ENCODE measurements around the gene NUP93. TPM values are rescaled to one million over a fixed set of nuclear protein-coding genes. Genes with fewer than 3 reads are reported as not detected.

The NUP93 gene
- polyA plus RNA-seq, 1 experiment, result 61.2 TPM

- Histone ChIP-seq H3K27me3 (ENCODE audit: control insufficient read depth, insufficient read depth, low read length) (no peaks in the 10 kb centered on the region), H3K36me3 (ENCODE audit: control insufficient read depth, insufficient read depth, low read length) (no peaks in the 10 kb centered on the region), H3K4me3 (ENCODE audit: low read depth, low read length) (no peak overlapping the region)
- TF ChIP-seq CTCF (IDR thresholded peaks at IDR 0.05; ENCODE audit: insufficient read depth, low read depth, low read length), result no peak
- ChIA-PET CTCF (interaction anchor here (1.3 to 1.5 kb wide), 3 partner anchors 8 to 73 kb away, joined by 3 to 4 read pairs (median 4); no protein-coding TSS in a partner anchor), POLR2A (no interaction called here)
- no peak for DNase-seq (ENCODE audit: low read depth)
Measured at GRCh38 chr16:56859636-56860035, 129.7 kb downstream of the NUP93 start.

DNA sequence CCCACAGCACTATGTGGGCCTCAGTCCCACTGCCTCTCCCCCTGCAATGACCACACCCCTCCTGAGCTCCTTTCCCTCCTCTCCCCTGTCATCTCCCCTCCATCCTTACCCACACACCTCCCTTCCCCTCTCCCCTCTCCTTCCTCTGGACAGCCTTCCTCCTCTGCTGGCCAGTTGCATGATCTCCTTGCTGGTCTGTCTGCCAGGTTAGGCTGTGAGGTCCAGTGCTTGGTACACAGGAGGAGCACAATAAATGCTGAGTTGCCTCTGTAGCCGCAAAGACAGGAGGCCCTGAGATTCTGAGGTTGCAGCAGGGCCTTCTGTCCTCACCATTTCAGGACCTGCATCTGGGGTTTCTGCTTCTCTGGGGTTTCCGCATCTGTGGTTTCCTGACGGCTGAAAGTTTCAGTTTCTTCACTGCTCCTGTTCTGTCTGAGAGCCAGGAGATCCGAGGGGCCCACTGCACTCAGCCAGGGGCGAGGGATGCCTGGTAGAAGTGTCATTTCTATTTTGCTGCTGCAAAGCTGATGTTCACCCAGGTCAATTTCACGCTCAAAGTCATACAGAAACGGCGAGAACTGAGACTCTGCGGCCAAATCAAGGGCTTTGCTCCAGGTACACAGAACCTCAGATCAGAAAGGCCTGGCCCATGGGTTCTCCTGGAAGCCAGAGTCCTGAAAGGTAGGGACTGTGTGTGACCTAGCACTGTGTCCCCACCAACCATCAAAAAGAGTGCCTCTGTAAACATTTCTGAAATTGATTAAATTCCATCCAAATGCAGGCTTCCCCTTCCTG is 130.5 kb downstream of the NUP93 start:
- H3K4me3 ChIP-seq (ENCODE audit: low read depth, low read length), result no peak overlapping the region
- POLR2A ChIA-PET, result no interaction called here
- H3K36me3 ChIP-seq (ENCODE audit: control insufficient read depth, insufficient read depth, low read length), result no peaks in the 10 kb centered on the region
- H3K27me3 ChIP-seq (ENCODE audit: control insufficient read depth, insufficient read depth, low read length), result no peaks in the 10 kb centered on the region
- no peak for TF ChIP-seq CTCF (IDR thresholded peaks at IDR 0.05; ENCODE audit: insufficient read depth, low read depth, low read length)
- DNase-seq (ENCODE audit: low read depth), result no peak
- CTCF ChIA-PET, result interaction anchor here (1.0 to 9.5 kb wide), 5 partner anchors 8 to 92 kb away, joined by 3 to 83 read pairs (median 4); no protein-coding TSS in a partner anchor

- POLR2A ChIA-PET, result interaction anchor here (0.6 kb wide), 1 partner anchor 19 kb away, joined by 6 read pairs; no protein-coding TSS in a partner anchor
- no peak for TF ChIP-seq CTCF (IDR thresholded peaks at IDR 0.05; ENCODE audit: insufficient read depth, low read depth, low read length)
- Histone ChIP-seq H3K36me3 (ENCODE audit: control insufficient read depth, insufficient read depth, low read length) (no peaks in the 10 kb centered on the region), H3K27me3 (ENCODE audit: control insufficient read depth, insufficient read depth, low read length) (no peaks in the 10 kb centered on the region), H3K4me3 (ENCODE audit: low read depth, low read length) (no peak overlapping the region)
- no peak for DNase-seq (ENCODE audit: low read depth)
- CTCF ChIA-PET, result interaction anchor here (1.0 to 9.5 kb wide), 3 partner anchors 9 to 92 kb away, joined by 3 to 83 read pairs (median 8); no protein-coding TSS in a partner anchor
Measured at GRCh38 chr16:56861092-56861610, 131.2 kb downstream of the NUP93 start.

DNA sequence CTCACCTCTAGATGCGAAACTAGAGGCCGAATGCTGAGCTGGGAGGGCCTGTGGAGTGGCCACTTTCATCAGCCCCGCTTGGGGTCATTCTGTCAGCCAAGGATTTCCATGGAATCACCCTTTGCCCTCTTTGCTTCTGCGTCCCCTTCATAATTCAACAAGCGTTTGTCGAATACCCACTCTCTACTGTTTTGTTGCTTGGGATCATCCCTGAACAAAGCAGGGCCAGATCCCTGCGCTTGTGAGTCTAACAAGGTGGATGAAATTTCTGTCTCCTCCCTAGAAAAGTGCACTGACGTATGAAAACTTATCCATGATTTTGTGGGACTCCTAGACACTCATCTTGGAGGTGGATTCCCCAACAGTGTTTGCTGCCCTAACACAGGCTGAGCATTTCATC is 131.8 kb downstream of the NUP93 start:
- H3K4me3 ChIP-seq (ENCODE audit: low read depth, low read length), result no peak overlapping the region
- no peaks in the 10 kb centered on the region for H3K27me3 ChIP-seq (ENCODE audit: control insufficient read depth, insufficient read depth, low read length)
- no peak for TF ChIP-seq CTCF (IDR thresholded peaks at IDR 0.05; ENCODE audit: insufficient read depth, low read depth, low read length)
- ChIA-PET POLR2A (no interaction called here), CTCF (interaction anchor here (1.3 to 9.5 kb wide), 3 partner anchors 10 to 91 kb away, joined by 8 to 83 read pairs (median 14); no protein-coding TSS in a partner anchor)
- no peak for DNase-seq (ENCODE audit: low read depth)
- H3K36me3 ChIP-seq (ENCODE audit: control insufficient read depth, insufficient read depth, low read length), result no peaks in the 10 kb centered on the region

- CTCF ChIA-PET, result interaction anchor here (0.6 to 9.5 kb wide), 4 partner anchors 69 to 127 kb away, joined by 3 to 83 read pairs (median 8); partner anchors contain the start of gene NLRC5
Measured at GRCh38 chr16:56862776-56863175, 132.8 kb downstream of the NUP93 start.

More at GRCh38 chr16:56862776-56863175, 132.8 kb downstream of the NUP93 start:
- Histone ChIP-seq H3K36me3 (ENCODE audit: control insufficient read depth, insufficient read depth, low read length) (no peaks in the 10 kb centered on the region), H3K27me3 (ENCODE audit: control insufficient read depth, insufficient read depth, low read length) (no peaks in the 10 kb centered on the region), H3K4me3 (ENCODE audit: low read depth, low read length) (no peak overlapping the region)
- DNase-seq (ENCODE audit: low read depth), result no peak
- POLR2A ChIA-PET, result no interaction called here
- TF ChIP-seq CTCF (IDR thresholded peaks at IDR 0.05; ENCODE audit: insufficient read depth, low read depth, low read length), result no peak

All from BJ (cell line).